ENCODE results near the gene ZDHHC13.
"Not testable (repeated sequence)": the region's sequence is repeated elsewhere in the genome, so short reads cannot be mapped to it uniquely, and the experiment has no call there.

Gene ZDHHC13

DNA sequence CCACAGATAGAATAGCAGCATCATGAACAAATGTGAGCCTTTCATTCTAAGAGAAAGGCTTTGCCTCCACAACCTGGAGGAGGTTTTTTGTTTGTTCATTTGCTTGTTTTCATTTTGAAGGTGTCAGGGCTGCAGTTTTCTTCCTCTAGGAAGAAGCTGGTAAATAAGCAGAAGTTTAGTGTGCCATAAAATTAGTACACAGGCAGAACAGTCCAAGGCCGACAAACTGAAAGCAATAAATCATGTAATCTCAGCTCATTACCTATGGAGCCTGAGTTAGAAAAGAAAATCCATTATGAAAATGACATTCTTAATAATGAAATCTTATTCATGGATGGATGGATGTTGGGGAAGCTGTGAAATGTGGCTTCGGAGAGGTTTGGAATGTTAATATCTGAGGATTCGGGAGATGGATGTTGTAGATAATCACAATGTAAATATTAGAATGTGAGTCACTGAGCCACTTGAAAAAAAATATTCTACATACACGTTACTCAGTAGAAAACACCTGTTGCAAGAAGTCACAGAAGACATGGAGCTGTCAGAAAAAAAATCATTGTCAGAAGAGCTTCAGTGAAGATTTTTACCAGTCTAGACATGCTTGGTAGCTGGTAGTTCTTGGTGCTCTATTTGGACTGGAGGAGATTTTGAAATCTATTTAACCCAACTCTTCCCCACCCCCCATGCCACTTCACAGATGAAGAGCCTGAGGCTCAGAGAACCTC is 15.0 kb upstream of the ZDHHC13 start:
- no peak for DNase-seq (ENCODE audit: low read depth)

DNA sequence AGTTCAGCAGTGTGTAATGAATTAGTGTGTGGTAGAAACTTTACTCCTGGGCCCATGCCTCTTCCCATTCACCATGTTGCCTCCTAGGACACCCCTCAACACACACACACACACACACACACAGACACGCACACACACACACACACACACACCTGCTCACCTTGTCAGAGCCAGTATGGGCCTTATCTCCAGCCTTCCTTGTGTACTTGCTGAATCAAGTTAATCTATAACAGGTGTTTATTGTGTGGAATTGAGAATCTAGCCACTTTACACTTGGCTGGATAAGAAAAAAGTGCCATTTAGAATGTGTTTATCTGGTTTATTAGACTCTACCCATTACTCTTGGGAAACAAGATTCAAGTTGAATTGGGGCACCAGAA is 14.5 kb upstream of the ZDHHC13 start:
- no peak for DNase-seq (ENCODE audit: low read depth)

DNA sequence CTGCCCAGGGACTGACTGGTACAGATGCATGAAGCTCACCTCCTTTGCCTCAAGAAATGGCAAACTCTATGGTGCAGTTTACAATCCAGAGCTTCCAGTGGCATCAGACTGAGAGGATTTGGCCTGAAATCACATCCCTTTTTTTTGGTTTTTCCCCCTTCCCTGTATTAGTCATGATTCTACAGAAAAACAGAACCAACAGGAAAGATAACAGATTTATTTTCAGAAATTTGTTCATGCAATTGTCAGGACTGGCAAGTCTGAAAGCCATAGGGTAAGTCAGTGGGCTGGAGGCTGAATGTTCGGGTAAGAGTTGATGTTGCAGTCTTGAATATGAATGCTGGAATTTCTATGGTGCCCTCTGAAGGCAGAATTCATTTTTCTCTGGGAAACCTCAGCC is 12.0 kb upstream of the ZDHHC13 start:
- no peak for DNase-seq (ENCODE audit: low read depth)

DNA sequence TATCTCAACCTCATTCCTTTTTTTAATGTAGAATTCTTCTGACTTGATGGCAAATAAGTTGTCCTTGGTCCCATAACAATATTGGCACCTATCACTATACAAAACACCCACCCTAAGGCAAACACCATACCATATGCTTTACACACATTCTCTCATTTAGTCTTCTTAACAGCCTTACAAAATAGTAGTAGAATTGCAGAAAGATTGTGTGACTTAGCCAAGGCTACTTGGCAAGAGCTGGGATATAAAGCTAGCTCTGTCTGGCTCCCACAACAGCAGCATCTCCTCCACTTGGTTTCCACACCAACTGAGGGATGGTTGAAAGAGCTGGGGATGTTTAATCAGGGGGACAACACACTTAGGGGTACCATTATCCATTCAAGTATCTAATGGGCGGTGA is 9.8 kb upstream of the ZDHHC13 start:
- no peak for DNase-seq (ENCODE audit: low read depth)

- no peak for DNase-seq (ENCODE audit: low read depth)
Observed at GRCh38 chr11:19110295-19110694, 6.7 kb upstream of the ZDHHC13 start.

DNA sequence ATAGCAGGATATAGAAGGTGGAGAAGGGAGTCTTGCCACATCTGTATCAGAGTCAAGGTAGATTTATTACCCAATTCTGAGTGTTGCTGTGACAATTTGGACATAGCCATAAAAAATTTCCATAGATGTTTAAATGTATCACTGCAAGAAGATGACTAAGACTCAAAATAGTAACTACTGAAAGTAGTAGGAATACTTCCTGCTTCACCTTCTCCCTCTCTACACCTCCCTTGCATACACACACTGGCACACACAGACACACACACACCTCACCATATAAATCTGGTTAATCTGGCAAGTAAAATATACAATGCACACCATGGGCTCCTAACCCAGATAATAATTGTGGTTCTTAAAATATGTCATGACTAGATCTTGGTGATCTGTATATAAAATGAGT is 5.2 kb upstream of the ZDHHC13 start:
- DNase-seq (ENCODE audit: low read depth): no peak

DNA sequence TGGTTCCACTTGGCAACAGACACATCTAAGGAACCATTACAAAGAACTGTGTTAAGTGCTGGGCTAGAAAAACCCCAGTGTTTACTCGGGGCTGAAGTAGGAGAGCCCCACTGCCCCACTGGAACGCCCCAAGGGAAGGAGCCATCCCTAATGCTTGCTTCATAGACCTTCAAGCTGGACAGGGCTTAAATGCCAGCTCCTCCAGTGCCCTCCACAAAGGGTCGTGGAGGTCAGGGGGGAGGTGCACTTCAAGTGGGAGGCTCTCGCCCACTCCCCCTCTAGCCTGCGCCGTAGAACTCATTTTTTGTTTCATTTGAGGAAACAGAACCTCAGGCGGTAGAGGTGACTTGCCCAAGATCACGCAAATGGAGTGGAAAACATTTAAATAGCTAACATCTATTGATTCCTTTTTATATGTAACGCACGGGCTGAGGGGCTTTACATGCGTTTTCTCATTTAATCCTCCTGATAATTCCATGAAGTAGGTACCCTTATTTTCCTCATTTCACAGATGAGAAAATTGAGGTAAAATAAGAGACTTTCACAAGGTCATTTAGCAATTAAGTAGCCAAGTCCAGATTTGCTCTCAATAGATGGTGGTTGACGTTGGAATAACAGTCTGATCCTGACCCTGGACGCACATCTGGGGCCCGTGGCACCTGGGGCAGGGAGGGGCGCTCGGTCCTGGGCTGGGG is 545 bp upstream of the ZDHHC13 start:
- no peak for DNase-seq (ENCODE audit: low read depth)

- DNase-seq (ENCODE audit: low read depth): no peak
Observed at GRCh38 chr11:19117760-19118097, 761 bp downstream of the ZDHHC13 start.

GRCh38 chr11:19121646-19122045 is 4.7 kb downstream of the ZDHHC13 start:
- no peak for DNase-seq (ENCODE audit: low read depth)

- DNase-seq (ENCODE audit: low read depth): no peak
Observed at GRCh38 chr11:19122960-19123615, 6.1 kb downstream of the ZDHHC13 start.

DNA sequence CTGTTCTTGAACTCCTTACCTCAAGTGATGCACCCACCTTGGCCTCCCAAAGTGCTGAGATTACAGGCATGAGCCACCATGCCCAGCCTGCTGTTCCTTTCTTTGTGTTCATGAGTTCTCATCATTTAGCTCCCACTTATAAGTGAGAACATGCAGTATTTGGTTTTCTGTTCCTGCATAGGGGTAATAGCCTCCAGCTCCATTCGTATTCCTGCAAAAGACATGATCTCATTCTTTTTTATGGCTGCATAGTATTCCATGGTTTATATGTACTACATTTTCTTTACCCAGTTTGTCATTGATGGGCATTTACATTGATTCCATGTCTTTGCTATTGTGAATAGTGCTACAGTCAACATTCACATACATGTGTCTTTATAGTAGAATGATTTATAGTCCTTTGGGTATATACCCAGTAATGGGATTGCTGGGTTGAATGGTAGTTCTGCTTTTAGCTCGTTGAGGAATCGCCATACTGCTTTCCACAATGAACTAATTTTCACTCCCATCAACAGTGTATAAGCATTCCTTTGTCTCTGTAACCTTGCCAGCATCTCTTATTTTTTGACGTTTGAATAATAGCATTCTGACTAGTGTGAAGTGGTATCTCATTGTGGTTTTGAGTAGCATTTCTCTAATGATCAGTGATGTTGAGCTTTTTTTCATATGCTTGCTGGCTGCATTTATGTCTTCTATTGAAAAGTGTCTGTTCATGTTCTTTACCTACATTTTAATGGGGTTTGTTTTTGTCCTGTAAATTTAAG is 9.8 kb downstream of the ZDHHC13 start:
- DNase-seq (ENCODE audit: low read depth): not testable (repeated sequence)

GRCh38 chr11:19134004-19134403 is 17.0 kb downstream of the ZDHHC13 start:
- DNase-seq (ENCODE audit: low read depth): no peak

- not testable (repeated sequence) for DNase-seq (ENCODE audit: low read depth)
Observed at GRCh38 chr11:19136884-19137283, 19.9 kb downstream of the ZDHHC13 start.

DNA sequence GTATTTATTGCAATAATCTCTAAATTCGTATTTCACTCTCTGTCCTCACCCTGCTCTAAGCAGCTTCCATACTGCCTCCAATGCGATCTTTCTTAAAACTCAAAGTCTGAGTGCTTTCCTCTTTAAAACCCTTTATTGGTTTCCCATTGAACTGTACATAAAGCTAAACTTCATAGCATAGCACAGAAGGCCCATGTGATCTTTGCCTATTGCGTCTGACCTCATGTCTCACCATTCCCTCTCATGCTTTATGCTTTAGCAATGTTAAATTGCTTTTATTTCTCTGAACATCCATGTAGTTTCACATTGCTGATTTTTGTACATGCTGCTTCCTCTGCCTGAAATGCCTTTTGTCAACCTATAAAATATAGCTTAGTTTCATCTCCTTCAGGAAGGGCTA is 28.4 kb downstream of the ZDHHC13 start:
- DNase-seq (ENCODE audit: low read depth): no peak

- DNase-seq (ENCODE audit: low read depth): no peak
Observed at GRCh38 chr11:19156892-19157291, 39.9 kb downstream of the ZDHHC13 start.

DNA sequence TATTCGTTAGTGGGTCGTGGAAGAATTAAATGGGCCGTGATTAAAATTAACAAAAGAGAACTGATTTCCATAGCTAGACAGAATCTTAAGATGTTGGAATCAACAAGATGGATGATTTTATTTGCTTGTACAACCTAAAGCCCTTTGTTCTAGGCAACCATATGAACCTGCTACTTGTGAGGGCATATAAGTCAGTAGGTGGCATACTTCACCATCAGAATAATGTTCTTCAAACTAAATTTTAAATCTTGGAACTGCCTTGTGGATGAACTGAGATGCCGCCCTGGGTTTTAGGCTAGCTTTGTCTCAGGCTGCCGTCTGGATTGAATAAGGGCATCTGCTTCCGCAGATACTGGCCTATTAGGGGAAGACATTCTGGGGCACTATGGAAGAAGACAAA is 43.9 kb downstream of the ZDHHC13 start:
- DNase-seq (ENCODE audit: low read depth): no peak

- no peak for DNase-seq (ENCODE audit: low read depth)
Observed at GRCh38 chr11:19161651-19162050, 44.7 kb downstream of the ZDHHC13 start.

DNA sequence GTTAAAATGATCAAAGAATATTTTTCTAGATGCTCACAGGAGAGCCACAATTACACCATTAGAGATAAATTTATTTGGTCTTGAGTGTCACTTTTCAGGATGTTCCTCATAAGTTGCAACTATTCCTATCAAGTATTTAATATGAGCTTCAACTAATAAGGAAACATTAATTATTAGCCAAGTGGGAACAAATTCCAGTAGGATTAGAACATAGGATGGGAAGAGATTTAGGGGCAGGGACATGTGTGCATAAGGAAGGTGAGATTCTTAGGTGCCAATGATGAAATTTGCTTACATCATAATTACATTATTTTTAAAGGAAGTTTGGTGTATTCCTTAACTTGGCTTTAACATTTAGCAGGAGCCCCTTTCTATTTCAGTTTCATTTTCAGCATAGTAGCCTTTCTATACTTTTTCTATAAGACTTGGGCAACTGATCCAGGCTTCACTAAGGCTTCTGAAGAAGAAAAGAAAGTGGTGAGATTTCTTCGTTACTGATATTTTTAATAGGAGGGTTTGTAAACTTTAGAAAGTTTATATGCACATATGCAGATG is 46.1 kb downstream of the ZDHHC13 start:
- no peak for DNase-seq (ENCODE audit: low read depth)

GRCh38 chr11:19163617-19164016 is 46.6 kb downstream of the ZDHHC13 start:
- no peak for DNase-seq (ENCODE audit: low read depth)

GRCh38 chr11:19164230-19164855 is 47.4 kb downstream of the ZDHHC13 start:
- no peak for DNase-seq (ENCODE audit: low read depth)

- DNase-seq (ENCODE audit: low read depth): no peak
Observed at GRCh38 chr11:19164881-19165280, 47.9 kb downstream of the ZDHHC13 start.

GRCh38 chr11:19168090-19168489 is 51.1 kb downstream of the ZDHHC13 start:
- no peak for DNase-seq (ENCODE audit: low read depth)
